Stimulated activated CD8-positive, alpha-beta memory T cell treated with anti-CD3 and anti-CD28 coated beads, Interleukin-15, amount 100 ng/mL, for 4 hours (primary cell): ENCODE results near the gene TANGO6.
"Not testable (repeated sequence)": the region's sequence is repeated elsewhere in the genome, so short reads cannot be mapped to it uniquely, and the experiment has no call there.

ENCODE experiments used
- DNase-seq, 2 donors: peaks; one replicate each; pipeline ENCODE4 v3.0.0-alpha.2; 2020; ENCODE audit warnings: low read depth in 2 of 2

Gene TANGO6

DNA sequence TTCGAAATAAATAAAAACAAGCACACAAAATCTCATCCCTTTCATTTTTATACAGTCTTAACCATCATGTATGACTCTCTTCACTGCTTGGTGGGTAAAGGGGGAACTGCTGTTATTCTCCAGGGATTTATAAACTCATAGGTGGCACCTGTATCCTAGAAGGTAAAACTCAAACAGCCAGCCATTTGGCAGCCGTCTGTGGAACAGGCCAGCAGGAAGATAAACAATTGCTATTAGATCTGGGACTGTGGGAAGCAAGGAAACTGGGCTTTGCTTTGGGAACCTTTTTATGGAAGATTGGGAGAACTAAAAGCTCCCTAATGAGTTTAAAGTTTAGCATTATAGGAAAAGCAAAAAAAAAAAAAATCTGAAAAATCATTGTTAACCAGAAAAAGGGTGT, 126.0 kb downstream of the TANGO6 start:
- DNase-seq, result no peak

GRCh38 chr16:68972013-68972412, 128.7 kb downstream of the TANGO6 start:
- no peak for DNase-seq

GRCh38 chr16:68972720-68973119, 129.4 kb downstream of the TANGO6 start:
- no peak for DNase-seq

GRCh38 chr16:68973611-68974120, 130.3 kb downstream of the TANGO6 start:
- no peak for DNase-seq

DNA sequence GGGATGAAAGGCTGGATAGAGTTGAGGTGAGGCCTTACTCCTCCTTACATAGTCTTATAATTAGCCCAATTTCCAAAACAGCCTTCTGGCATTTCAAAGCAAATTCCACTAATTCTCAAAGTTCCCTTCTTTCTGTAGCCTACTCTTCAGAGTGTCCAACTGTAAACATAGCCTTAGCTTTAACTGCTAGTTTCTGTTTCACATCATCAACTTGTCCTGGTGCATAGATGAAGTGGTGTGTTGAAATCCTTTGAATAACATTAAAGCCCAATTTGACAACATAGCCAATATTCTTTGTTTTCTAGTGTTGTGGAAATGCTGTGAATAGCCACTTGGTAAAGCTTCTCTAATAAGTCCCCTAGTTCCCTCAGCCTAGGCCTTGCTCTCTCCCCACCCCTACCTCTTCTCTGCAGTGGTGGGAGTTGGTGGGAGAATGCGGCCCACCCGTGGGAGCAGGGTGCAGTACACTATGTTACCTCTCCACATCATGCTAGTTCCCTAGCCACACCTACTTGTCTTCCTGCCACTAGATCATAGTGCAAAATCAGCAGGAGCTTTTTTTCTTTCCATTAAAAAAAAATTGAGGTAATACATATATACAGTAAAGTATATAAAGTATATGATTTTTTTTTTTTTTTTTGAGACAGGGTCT, 135.1 kb downstream of the TANGO6 start:
- no peak for DNase-seq

- DNase-seq, result no peak
Measured at GRCh38 chr16:68980695-68981315, 137.5 kb downstream of the TANGO6 start.

GRCh38 chr16:68981971-68982370, 138.6 kb downstream of the TANGO6 start:
- no peak for DNase-seq

DNA sequence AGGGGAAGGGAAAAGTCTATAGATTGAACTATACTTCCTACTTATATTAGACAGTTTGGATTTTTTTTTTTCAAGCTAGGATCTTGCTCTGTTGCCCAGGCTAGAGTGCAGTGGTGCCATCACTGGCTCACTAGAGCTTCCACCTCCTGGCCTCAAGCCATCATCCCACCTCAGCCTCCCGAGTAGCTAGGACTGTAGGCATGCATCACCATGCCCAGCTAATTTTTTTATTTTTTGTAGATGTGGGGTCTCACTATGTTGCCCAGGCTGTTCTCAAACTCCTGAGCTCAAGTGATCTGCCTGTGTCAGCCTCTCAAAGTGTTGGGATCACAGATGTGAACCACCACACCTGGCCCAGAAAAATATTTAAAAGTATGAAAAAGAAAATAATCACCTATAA, 141.1 kb downstream of the TANGO6 start:
- no peak for DNase-seq

DNA sequence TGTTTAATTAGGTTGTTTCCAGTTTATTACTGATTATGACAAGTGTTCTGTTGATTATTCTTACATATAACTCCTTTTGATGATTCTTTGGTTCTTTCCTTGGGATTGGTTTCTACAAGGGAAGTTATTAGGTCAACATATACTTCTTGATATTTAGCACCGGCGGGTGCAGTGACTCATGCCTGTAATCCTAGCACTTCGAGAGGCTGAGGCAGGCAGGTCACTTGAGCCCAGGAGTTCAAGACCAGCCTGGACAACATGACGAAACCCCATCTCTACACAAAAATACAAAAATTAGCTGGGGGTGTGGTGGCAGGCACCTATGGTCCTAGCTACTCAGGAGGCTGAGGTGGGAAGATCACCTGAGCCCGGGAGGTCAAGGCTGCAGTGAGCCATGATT, 141.9 kb downstream of the TANGO6 start:
- no peak for DNase-seq

DNA sequence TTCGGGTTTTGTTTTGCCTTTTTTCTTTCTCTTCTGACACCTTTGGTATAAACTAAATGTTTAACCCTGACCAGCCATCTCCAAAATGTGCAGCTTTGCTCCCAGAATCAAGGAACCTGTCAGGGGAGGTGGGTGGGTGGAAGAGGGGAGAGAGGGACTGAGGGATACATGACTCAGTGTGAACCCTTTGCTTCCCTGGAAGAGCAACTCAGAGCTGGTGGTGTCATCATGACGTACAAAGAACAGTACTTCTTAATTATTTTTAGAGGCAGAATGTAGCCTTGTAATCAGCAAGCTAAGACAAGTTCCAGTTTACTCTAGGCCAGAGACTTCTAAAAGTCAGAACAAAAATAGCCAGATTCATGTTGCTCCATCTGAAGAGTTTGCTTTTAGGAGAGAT, 142.5 kb downstream of the TANGO6 start:
- DNase-seq, result no peak

DNA sequence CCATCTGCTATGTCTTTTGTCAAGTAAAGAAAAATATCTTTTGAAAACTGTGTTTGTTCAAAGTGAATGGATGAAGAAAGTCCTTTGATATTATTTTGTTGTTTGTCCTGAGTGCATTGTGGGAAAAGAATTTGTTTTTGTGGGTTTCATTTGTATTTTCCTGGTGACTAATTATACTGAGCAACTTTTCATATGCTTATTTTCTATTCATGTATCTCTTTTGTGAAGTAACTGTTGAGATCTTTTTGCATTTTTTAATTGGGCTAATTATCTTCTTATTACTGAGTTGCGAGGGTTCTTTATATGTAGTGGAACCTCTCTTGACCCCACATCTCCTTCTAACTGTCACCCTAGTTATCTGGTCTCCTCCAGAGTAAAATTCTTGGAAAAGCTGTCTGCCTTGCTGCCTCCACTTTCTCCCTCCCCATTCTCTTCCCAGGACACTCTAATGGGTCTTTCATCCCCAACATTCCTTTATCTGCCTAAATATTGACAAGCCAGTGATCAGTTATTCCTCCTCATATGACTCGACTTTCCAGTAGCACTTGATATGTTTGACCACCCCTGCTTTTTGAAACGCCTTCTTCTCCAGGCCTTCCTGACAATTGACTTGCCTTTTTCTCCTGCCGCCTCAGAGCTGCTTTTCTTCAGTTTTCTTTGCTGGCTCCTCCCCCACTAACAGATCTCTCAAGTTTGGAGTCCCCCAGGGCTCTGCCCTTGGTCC, 144.6 kb downstream of the TANGO6 start:
- DNase-seq, result no peak

DNA sequence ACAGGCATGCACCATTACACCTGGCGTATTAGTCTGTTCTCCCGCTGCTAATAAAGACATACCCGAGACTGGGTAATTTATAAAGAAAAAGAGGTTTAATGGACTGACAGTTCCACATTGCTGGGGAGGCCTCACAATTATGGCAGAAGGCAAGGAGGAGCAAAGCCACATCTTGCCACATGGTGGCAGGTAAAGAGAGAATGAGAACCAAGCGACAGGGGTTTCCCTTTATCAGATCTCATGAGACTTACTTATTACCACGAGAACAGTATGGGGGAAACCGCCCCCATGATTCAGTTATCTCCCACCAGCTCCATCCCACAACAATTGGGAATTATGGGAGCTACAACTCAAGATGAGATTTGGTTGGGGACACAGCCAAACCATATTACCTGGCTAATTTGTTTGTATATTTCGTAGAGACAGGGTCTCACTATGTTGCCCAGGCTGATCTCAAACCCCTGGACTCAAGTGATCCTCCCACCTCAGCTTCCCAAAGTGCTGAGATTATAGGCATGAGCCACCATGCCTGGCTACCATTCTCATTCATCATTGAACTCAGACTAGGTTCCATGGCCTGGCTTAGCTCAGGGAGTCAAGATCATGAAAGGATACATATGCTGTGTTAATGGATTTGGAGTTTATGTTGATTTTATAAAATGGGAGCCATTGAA, 147.0 kb downstream of the TANGO6 start:
- DNase-seq, result not testable (repeated sequence)

DNA sequence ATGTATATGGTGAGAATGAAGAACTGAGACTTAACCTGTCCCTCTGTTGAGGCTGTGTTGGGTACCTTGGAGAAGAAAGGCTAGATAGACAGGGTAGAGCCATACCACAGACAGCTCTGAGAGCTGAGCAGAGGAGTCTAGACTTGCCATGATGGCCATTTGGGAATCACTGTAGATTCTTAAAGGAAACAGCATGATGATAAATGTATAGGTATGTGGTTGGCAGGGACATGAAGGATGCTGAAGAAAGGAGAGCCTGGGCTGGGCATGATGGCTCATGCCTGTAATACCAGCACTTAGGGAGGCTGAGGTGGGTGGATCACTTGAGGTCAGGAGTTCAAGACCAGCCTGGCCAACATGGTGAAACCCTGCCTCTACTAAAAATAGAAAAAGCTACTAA, 147.7 kb downstream of the TANGO6 start:
- no peak for DNase-seq

- no peak for DNase-seq
Measured at GRCh38 chr16:68992521-68992920, 149.2 kb downstream of the TANGO6 start.

GRCh38 chr16:68993456-68993855, 150.1 kb downstream of the TANGO6 start:
- no peak for DNase-seq

GRCh38 chr16:68993885-68994284, 150.6 kb downstream of the TANGO6 start:
- no peak for DNase-seq

GRCh38 chr16:68994324-68994723, 151.0 kb downstream of the TANGO6 start:
- DNase-seq, result no peak

- no peak for DNase-seq
Measured at GRCh38 chr16:68995011-68995504, 151.7 kb downstream of the TANGO6 start.

GRCh38 chr16:68997564-68997963, 154.2 kb downstream of the TANGO6 start:
- DNase-seq, result no peak

DNA sequence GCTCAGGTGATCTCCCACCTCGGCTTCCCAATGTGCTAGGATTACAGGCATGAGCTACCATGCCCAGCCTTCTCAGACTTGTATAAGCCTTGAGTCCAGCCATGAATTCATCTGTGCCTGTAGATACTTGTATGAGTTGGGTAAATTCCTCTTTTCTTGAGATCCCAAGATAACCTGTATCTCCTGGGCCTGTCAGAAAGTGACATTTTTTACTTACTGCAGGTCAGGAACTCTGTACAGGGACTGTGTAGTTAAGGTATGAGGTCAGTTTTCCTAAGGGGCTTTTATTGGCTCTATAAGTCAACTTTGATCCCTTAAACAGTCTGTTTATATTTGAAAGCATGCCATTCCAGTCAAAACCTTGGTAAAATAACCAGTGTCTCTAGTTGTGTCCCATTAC, 155.8 kb downstream of the TANGO6 start:
- no peak for DNase-seq

DNA sequence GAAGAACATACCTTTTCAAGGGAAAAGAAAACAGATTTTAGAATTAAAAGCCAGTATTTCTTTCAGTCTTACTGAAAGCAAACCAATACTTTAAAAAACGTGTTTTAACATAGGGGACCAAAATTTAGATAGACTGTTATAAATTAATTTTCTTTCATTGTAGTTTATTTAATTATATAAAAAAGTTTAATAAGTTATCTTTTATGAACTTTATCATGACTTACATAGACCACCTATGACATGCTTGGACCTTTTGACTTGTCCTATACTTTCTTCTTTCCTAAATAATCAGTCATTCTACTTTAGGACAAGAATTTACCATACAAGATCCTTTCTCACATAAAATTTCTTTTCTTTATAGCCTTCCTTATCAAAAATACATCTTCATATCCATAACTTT, 160.2 kb downstream of the TANGO6 start:
- no peak for DNase-seq

DNA sequence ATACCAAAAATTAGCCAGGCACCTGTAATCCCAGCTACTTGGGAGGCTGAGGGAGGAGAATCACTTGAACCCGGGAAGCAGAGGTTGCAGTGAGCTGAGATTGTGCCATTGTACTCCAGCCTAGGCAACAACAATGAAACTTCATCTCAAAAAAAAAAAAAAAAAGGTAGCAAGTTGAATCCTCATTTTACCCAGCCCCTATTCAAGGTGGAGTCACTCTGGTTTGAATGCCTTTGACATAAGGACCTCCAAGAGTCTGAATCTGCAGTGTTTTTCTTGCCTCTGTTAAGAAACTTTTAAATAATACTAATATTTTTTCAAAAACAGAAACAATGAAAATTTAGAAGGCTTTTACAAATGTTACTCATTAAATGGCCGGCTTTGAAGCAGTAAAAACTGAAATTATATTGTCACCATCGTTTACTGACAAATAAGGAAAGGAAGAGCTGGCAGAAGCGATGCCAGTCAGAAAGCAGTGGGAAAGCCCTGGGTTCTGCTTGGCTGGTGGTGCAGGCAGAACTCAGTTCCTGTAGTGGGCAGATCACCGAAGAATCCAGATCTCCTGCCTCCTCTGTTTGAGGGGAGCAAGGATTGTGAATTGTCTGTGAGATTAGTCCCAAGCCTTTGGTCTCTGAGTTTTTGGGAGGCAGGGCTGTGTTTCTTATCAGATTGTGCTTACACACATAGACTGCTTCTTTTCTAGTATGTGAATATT, 162.5 kb downstream of the TANGO6 start:
- no peak for DNase-seq
